IPS-18a (cell line): ENCODE measurements around the gene RNU6-1.

Source experiments
- H3K27ac ChIP-seq: one replicate; pipeline ENCODE4 v1.5.1; 2013; ENCODE audit warnings: low read length
- H3K27me3 ChIP-seq: one replicate; pipeline ENCODE4 v1.6.1; 2013; ENCODE audit warnings: mild to moderate bottlenecking, low read length; ENCODE audit not compliant: control insufficient read depth, insufficient read depth
- H3K36me3 ChIP-seq: one replicate; pipeline ENCODE4 v1.6.1; 2013; ENCODE audit warnings: low read depth, low read length; ENCODE audit not compliant: control insufficient read depth
- H3K4me1 ChIP-seq: one replicate; pipeline ENCODE4 v1.6.1; 2013; ENCODE audit warnings: low read depth, low read length; ENCODE audit not compliant: control insufficient read depth
- H3K4me3 ChIP-seq: one replicate; pipeline ENCODE4 v1.5.1; 2013; ENCODE audit warnings: low read length
- H3K9ac ChIP-seq: one replicate; pipeline ENCODE4 v1.6.1; 2013; ENCODE audit warnings: mild to moderate bottlenecking, low read length, moderate library complexity
- H3K9me3 ChIP-seq: one replicate; pipeline ENCODE4 v1.6.1; 2013; ENCODE audit warnings: low read depth, low read length; ENCODE audit not compliant: control insufficient read depth

Gene RNU6-1

GRCh38 chr15:67878712-67879206 lies 38.9 kb upstream of the RNU6-1 start:
- Histone ChIP-seq H3K36me3 (no peaks in the 10 kb centered on the region), H3K4me3 (no peak overlapping the region), H3K9ac (no peak overlapping the region), H3K27ac (no peak overlapping the region), H3K4me1 (peaks cover 7% of the 10 kb centered on the region), H3K9me3 (no peaks in the 10 kb centered on the region), H3K27me3 (no peaks in the 10 kb centered on the region)

GRCh38 chr15:67873777-67874176 lies 33.9 kb upstream of the RNU6-1 start:
- Histone ChIP-seq H3K9me3 (no peaks in the 10 kb centered on the region), H3K27me3 (no peaks in the 10 kb centered on the region), H3K4me3 (no peak overlapping the region), H3K9ac (no peak overlapping the region), H3K27ac (no peak overlapping the region), H3K36me3 (no peaks in the 10 kb centered on the region), H3K4me1 (no peaks in the 10 kb centered on the region)

DNA sequence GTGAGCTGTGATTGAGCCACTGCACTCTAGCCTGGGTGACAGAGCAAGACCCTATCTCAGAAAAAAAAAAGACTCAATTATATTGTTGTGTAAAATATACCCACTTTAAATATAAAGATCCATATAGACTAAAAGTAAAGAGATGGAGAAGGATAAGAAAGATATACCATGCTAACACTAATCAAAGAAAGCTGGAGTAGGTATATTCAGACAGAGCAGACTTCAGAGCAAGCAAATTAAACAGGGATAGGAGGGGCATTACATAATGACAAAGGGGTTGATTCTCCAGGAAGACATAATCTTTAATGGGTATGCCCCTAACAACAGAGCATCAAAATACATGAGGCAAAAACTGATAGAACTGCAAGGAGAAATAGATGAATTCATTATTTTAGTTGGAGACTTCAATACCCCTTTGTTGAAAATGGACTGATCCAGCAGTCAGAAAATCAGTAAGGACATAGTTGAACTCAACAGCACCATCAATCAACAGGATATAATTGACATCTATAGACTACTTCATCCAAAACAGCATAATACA lies 31.1 kb upstream of the RNU6-1 start:
- H3K9ac ChIP-seq, result no peak overlapping the region
- no peaks in the 10 kb centered on the region for H3K9me3 ChIP-seq
- H3K27me3 ChIP-seq, result no peaks in the 10 kb centered on the region
- H3K4me1 ChIP-seq, result peaks cover 2% of the 10 kb centered on the region
- H3K4me3 ChIP-seq, result no peak overlapping the region
- no peaks in the 10 kb centered on the region for H3K36me3 ChIP-seq
- H3K27ac ChIP-seq, result no peak overlapping the region

DNA sequence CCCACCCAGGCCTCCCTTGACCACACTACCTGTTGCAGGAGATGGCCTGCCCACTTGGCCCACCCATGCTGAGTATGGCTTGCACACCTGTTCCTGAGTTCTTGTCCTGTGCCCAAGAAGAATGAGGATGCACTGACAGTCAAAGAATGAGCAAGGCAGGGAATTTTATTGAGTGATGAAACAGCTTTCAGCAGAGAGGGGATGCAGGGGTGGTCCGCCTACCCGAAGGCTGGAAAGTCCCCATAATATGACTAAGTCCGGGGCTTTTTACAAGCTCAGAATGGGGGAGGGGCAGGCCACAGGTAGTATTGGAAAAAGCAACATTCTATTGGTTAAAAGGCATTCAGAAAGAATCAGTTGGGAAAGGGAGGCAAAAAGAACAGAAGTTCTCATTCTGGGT lies 29.9 kb upstream of the RNU6-1 start:
- Histone ChIP-seq H3K4me3 (no peak overlapping the region), H3K9me3 (no peaks in the 10 kb centered on the region), H3K36me3 (no peaks in the 10 kb centered on the region), H3K27ac (no peak overlapping the region), H3K27me3 (no peaks in the 10 kb centered on the region), H3K4me1 (peaks cover 6% of the 10 kb centered on the region), H3K9ac (no peak overlapping the region)

GRCh38 chr15:67865766-67866165 lies 25.9 kb upstream of the RNU6-1 start:
- H3K27ac ChIP-seq, result no peak overlapping the region
- H3K36me3 ChIP-seq, result no peaks in the 10 kb centered on the region
- H3K9me3 ChIP-seq, result no peaks in the 10 kb centered on the region
- no peak overlapping the region for H3K9ac ChIP-seq
- peaks cover 16% of the 10 kb centered on the region for H3K27me3 ChIP-seq
- H3K4me3 ChIP-seq, result no peak overlapping the region
- H3K4me1 ChIP-seq, result peaks cover 6% of the 10 kb centered on the region

DNA sequence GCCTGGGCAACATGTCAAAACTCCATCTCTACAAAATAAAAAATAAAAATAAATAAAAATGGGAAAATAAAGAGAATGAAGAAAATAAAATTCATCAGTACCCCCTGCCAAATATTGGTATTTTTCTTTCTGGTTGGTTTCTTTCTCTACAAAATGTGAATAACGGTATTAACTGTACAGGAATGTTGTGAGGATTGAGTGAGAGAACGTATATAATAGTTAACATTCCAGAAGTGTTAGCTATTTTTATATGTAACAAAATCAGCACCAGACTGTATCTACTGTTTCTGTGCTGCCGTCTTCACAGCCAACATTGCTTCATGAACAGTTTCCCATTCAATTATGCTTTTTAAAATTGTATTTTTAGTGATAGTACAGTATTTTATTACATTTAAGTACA lies 25.5 kb upstream of the RNU6-1 start:
- H3K9ac ChIP-seq, result no peak overlapping the region
- H3K27ac ChIP-seq, result no peak overlapping the region
- no peaks in the 10 kb centered on the region for H3K9me3 ChIP-seq
- peaks cover 16% of the 10 kb centered on the region for H3K27me3 ChIP-seq
- no peak overlapping the region for H3K4me3 ChIP-seq
- peaks cover 6% of the 10 kb centered on the region for H3K4me1 ChIP-seq
- H3K36me3 ChIP-seq, result no peaks in the 10 kb centered on the region

GRCh38 chr15:67863442-67863987 lies 23.7 kb upstream of the RNU6-1 start:
- Histone ChIP-seq H3K4me1 (peaks cover 6% of the 10 kb centered on the region), H3K9ac (peak overlapping the region; percentile 24), H3K4me3 (peak overlapping the region; percentile 44), H3K36me3 (no peaks in the 10 kb centered on the region), H3K9me3 (no peaks in the 10 kb centered on the region), H3K27me3 (peaks cover 16% of the 10 kb centered on the region), H3K27ac (no peak overlapping the region)

GRCh38 chr15:67862750-67863441 lies 23.1 kb upstream of the RNU6-1 start:
- Histone ChIP-seq H3K9ac (no peak overlapping the region), H3K4me3 (peak overlapping the region; percentile 44), H3K4me1 (peaks cover 6% of the 10 kb centered on the region), H3K27ac (no peak overlapping the region), H3K27me3 (peaks cover 16% of the 10 kb centered on the region), H3K36me3 (no peaks in the 10 kb centered on the region), H3K9me3 (no peaks in the 10 kb centered on the region)

DNA sequence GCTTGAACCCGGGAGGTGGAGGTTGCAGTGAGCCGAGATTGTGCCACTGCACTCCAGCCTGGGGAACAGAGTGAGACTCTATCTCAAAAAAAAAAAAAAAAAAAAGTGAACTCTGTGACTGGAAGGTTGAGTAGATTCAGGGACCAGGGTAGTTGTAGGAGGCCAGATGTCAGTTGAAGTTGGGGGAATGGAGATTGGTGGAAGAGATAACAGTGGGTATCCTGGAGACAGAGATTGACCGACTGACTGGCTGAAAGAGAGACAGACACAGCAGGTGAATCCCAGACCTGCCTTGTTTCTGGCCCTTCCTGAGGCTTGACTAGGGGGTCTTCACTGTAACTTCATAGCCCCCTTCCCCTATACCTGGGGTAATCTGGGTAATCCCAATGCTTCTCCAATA lies 22.1 kb upstream of the RNU6-1 start:
- Histone ChIP-seq H3K27ac (no peak overlapping the region), H3K27me3 (peaks cover 16% of the 10 kb centered on the region), H3K4me1 (peaks cover 6% of the 10 kb centered on the region), H3K36me3 (no peaks in the 10 kb centered on the region), H3K9me3 (no peaks in the 10 kb centered on the region), H3K9ac (no peak overlapping the region), H3K4me3 (no peak overlapping the region)

- Histone ChIP-seq H3K4me1 (peaks cover 7% of the 10 kb centered on the region), H3K4me3 (no peak overlapping the region), H3K27me3 (peaks cover 16% of the 10 kb centered on the region), H3K9ac (no peak overlapping the region), H3K27ac (no peak overlapping the region), H3K36me3 (no peaks in the 10 kb centered on the region), H3K9me3 (no peaks in the 10 kb centered on the region)
Measured at GRCh38 chr15:67859331-67859946, 19.6 kb upstream of the RNU6-1 start.

DNA sequence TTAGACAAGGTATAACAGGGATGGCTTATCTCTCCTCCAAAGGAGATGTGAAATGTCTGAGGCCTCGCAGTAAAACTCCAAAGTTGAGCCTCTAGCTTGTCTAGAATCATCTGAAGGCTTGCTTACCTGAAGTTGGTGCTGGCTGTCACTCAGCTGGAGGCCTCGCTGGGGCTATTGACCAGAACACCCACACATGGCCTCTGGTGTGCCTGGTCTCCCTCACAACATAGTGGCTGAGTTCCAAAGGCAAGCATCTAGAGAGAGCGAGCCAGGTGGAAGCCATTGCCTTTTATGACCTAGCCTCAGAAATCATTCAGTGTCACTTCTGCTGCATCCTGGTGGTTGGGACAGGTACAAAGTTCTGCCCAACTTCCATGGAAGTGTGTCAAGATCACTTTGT lies 17.4 kb upstream of the RNU6-1 start:
- H3K36me3 ChIP-seq, result no peaks in the 10 kb centered on the region
- H3K27ac ChIP-seq, result no peak overlapping the region
- no peak overlapping the region for H3K9ac ChIP-seq
- H3K4me1 ChIP-seq, result peaks cover 25% of the 10 kb centered on the region
- no peaks in the 10 kb centered on the region for H3K27me3 ChIP-seq
- H3K4me3 ChIP-seq, result no peak overlapping the region
- H3K9me3 ChIP-seq, result no peaks in the 10 kb centered on the region
